GM19372 (cell line): ENCODE data around the gene ZNF837.

ENCODE experiments used
- ATAC-seq: cut with Tn5 transposase; IDR thresholded peaks from one replicate; pipeline ENCODE4 v1.9.1; 2021; ENCODE audit warnings: mild to moderate bottlenecking, low read depth, moderate library complexity; ENCODE audit not compliant: unreplicated experiment

The ZNF837 gene

GRCh38 chr19:58374200-58374599 lies 6.6 kb downstream of the ZNF837 start:
- ATAC-seq = no peak

GRCh38 chr19:58372311-58373133 lies 8.3 kb downstream of the ZNF837 start:
- ATAC-seq = no peak

GRCh38 chr19:58368561-58369360 lies 12.1 kb downstream of the ZNF837 start:
- no peak for ATAC-seq

- no peak for ATAC-seq
Observed at GRCh38 chr19:58367698-58368454, 13.0 kb downstream of the ZNF837 start.

- ATAC-seq = no peak
Observed at GRCh38 chr19:58366585-58367430, 14.0 kb downstream of the ZNF837 start.

- no peak for ATAC-seq
Observed at GRCh38 chr19:58364146-58364545, 16.7 kb downstream of the ZNF837 start.

- peak; percentile 84 for ATAC-seq
Observed at GRCh38 chr19:58362272-58362994, 18.4 kb downstream of the ZNF837 start, which contains the start of gene ZNF497. Gene ZNF497, minus strand, starts transcription at chr19:58362751. Its CDS starts 5,116 bp downstream, at chr19:58357635.

GRCh38 chr19:58361900-58362271 lies 18.9 kb downstream of the ZNF837 start:
- ATAC-seq = peak; percentile 16

- no peak for ATAC-seq
Observed at GRCh38 chr19:58357481-58358145, 23.2 kb downstream of the ZNF837 start.

- ATAC-seq = no peak
Observed at GRCh38 chr19:58356766-58357480, 23.9 kb downstream of the ZNF837 start.

GRCh38 chr19:58355908-58356765 lies 24.7 kb downstream of the ZNF837 start:
- no peak for ATAC-seq

GRCh38 chr19:58355215-58355796 lies 25.5 kb downstream of the ZNF837 start:
- no peak for ATAC-seq

GRCh38 chr19:58354478-58355030 lies 26.3 kb downstream of the ZNF837 start:
- ATAC-seq = no peak

- no peak for ATAC-seq
Observed at GRCh38 chr19:58353717-58354477, 26.9 kb downstream of the ZNF837 start.

GRCh38 chr19:58352760-58353671 lies 27.8 kb downstream of the ZNF837 start, which contains the start of gene A1BG:
Gene A1BG, minus strand, starts transcription at chr19:58353492. Its CDS starts 55 bp downstream, at chr19:58353437.
- no peak for ATAC-seq
